ENCODE data around the gene CNPY3.

DNA sequence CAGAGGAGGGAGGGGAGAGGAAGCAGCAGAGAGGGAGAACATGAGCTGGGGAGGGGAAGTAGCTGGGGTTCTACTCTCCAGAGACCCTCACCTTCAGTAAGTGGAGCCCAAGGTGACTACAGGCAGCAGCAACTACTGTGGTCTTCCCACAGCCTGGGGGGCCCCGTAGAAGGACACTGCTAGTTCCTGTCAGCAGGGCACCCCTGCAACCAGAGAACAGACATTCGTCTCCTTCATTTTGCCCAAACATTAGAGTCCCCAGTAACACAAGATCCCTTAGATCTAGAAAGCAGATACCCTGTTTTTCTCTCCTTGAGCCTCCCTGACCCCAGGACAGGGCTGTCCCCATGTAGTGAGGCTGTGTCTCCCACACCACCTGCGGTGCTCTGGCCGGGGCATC, 39.5 kb downstream of the CNPY3 start:
- TF ChIP-seq, protein P1, sequence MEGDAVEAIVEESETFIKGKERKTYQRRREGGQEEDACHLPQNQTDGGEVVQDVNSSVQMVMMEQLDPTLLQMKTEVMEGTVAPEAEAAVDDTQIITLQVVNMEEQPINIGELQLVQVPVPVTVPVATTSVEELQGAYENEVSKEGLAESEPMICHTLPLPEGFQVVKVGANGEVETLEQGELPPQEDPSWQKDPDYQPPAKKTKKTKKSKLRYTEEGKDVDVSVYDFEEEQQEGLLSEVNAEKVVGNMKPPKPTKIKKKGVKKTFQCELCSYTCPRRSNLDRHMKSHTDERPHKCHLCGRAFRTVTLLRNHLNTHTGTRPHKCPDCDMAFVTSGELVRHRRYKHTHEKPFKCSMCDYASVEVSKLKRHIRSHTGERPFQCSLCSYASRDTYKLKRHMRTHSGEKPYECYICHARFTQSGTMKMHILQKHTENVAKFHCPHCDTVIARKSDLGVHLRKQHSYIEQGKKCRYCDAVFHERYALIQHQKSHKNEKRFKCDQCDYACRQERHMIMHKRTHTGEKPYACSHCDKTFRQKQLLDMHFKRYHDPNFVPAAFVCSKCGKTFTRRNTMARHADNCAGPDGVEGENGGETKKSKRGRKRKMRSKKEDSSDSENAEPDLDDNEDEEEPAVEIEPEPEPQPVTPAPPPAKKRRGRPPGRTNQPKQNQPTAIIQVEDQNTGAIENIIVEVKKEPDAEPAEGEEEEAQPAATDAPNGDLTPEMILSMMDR (IDR thresholded peaks at IDR 0.05) = no peak
- no peak for TF ChIP-seq POLR2AphosphoS5 (IDR thresholded peaks at IDR 0.05)
- TF ChIP-seq EP300 (IDR thresholded peaks at IDR 0.05; ENCODE audit: low read depth) = no peak

All from transverse colon (tissue), 4 donors.